ENCODE measurements around the gene CIAO3.

Gene CIAO3

GRCh38 chr16:740764-741505 is at the start of gene CIAO3:
TSS of gene CIAO3 (minus strand) at chr16:740997. CDS start at chr16:740985, 12 bp downstream.
- H3K36me3 Mint-ChIP-seq (ENCODE audit: low read depth): peaks cover 4% of the 10 kb centered on the region
- no peaks in the 10 kb centered on the region for H3K4me1 Mint-ChIP-seq
- no peaks in the 10 kb centered on the region for H3K9me3 Mint-ChIP-seq
- peak within 1 kb of the TSS; percentile 83 to 88 (median 85) for H3K4me3 Mint-ChIP-seq
- H3K27ac Mint-ChIP-seq: peak within 1 kb of the TSS in 1 of 3 experiments; percentile 71
- peak; percentile 92 to 99 (median 94) for TF ChIP-seq CTCF (IDR thresholded peaks at IDR 0.05; ENCODE audit: unreplicated experiment in 3 of 3)
- H3K27me3 Mint-ChIP-seq (ENCODE audit: low read depth): no peaks in the 10 kb centered on the region

- no peak overlapping the region for H3K27ac Mint-ChIP-seq
- no peaks in the 10 kb centered on the region for H3K27me3 Mint-ChIP-seq (ENCODE audit: low read depth)
- H3K36me3 Mint-ChIP-seq (ENCODE audit: low read depth): peaks cover 9% of the 10 kb centered on the region
- H3K9me3 Mint-ChIP-seq: no peaks in the 10 kb centered on the region
- H3K4me1 Mint-ChIP-seq: no peaks in the 10 kb centered on the region
- peak overlapping the region; percentile 72 to 77 (median 77) for H3K4me3 Mint-ChIP-seq
- TF ChIP-seq CTCF (IDR thresholded peaks at IDR 0.05; ENCODE audit: unreplicated experiment in 3 of 3): no peak
Measured at GRCh38 chr16:790086-790485, 49.3 kb upstream of the CIAO3 start.

DNA sequence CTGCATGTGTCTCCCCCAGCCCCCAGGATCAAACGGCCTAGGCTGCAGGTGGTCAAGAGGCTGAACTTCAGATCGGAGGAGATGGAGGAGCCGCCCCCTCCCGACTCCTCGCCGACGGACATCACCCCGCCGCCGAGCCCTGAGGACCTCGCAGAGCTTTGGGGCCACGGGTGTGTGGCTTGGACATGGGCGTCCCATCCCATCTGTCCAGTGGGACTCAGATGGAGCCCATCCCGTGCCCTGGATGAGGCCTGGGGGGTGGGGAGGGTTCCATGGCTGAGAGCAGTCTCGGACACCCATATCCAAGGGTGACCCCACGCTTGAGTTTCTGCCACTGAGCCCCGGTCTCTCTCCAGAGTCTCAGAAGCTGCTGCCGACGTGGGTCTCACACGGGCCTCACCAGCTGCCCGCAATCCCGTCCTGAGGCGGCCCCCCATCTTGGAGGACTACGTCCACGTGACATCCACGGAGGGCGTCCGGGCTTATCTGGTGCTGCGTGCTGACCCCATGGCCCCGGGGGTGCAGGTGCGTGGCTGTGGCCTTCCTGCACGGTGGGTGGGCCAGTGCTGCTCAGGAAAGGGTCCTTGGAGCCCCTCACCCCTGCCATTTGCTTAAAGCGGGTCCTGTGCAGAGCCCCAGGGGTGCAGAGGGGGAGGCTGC is 48.5 kb upstream of the CIAO3 start:
- Mint-ChIP-seq H3K27me3 (ENCODE audit: low read depth) (no peaks in the 10 kb centered on the region), H3K4me1 (no peaks in the 10 kb centered on the region), H3K9me3 (no peaks in the 10 kb centered on the region), H3K27ac (no peak overlapping the region), H3K4me3 (peak overlapping the region; percentile 4 to 77 (median 11)), H3K36me3 (ENCODE audit: low read depth) (peaks cover 9% of the 10 kb centered on the region)
- no peak for TF ChIP-seq CTCF (IDR thresholded peaks at IDR 0.05; ENCODE audit: unreplicated experiment in 3 of 3)

DNA sequence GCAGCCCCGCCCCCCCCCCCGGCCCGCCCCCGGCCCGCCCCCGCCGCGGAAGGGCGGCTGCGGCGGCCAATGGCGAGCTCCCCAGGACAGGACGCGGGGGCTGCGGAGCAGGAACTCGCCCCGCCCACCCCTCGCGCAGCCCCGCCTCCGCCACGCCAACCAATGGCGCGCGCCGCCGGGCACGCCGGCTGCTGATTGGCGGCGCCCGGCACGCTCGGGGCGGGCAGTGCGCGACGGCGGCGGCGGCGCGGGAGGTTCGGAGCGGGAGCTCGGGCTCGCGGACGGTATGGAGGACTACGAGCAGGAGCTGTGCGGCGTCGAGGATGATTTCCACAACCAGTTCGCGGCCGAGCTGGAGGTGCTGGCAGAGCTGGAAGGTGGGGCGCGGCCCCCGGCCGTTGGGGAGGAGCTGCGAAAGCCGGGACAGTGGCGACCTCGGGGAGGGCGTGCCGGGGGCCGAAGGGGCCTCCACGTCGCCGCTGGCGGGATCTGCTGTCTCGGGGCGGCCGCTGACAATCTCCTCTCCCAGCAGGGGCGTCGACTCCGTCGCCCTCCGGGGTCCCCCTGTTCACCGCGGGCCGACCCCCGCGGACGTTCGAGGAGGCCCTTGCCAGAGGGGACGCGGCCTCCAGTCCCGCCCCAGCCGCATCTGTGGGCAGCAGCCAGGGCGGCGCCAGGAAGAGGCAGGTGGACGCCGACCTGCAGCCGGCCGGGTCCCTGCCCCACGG is 47.8 kb upstream of the CIAO3 start, which contains the start of gene CHTF18:
TSS of gene CHTF18 (plus strand) at position 222 of the 728 bp plus-strand sequence. CDS start at position 287, 65 bp downstream.
- H3K27me3 Mint-ChIP-seq (ENCODE audit: low read depth): no peaks in the 10 kb centered on the region
- peak within 1 kb of the TSS; percentile 86 to 87 (median 87) for H3K4me3 Mint-ChIP-seq
- H3K27ac Mint-ChIP-seq: no peak within 1 kb of the TSS
- no peak for TF ChIP-seq CTCF (IDR thresholded peaks at IDR 0.05; ENCODE audit: unreplicated experiment in 3 of 3)
- H3K9me3 Mint-ChIP-seq: no peaks in the 10 kb centered on the region
- no peaks in the 10 kb centered on the region for H3K4me1 Mint-ChIP-seq
- H3K36me3 Mint-ChIP-seq (ENCODE audit: low read depth): peaks cover 9% of the 10 kb centered on the region

DNA sequence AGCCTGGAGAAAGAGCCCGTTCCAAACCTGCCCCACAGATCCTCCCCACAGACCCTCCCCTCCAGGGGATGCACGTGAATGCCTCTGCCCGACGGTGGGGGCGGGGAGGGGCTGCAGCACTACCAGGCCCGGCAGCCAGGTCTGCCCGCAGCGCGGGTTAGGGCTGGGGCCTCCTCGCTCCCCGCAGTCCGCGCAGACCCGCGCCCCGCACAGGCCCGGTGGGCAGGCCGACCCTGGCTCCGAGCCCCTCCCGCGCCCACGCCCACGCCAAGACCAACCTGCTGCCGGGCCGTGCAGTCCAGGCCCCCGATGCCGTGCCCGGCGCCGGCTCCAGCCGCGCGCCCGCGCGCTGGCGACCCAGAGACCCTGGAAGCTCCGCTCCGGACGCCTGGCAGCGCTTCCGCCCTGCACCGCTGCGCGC is 47.2 kb upstream of the CIAO3 start, which contains the start of gene RPUSD1:
TSS of gene RPUSD1 (minus strand) at position 404 of the 421 bp plus-strand sequence. CDS start 644 bp downstream, outside the sequence.
- Mint-ChIP-seq H3K36me3 (ENCODE audit: low read depth) (peaks cover 9% of the 10 kb centered on the region), H3K9me3 (no peaks in the 10 kb centered on the region), H3K27me3 (ENCODE audit: low read depth) (no peaks in the 10 kb centered on the region), H3K27ac (no peak within 1 kb of the TSS), H3K4me1 (no peaks in the 10 kb centered on the region), H3K4me3 (peak within 1 kb of the TSS; percentile 86 to 87 (median 87))
- no peak for TF ChIP-seq CTCF (IDR thresholded peaks at IDR 0.05; ENCODE audit: unreplicated experiment in 3 of 3)

All from nephron (organoid).